Measurements from ENCODE around the gene ELSPBP1.
"Not testable (repeated sequence)": the region's sequence is repeated elsewhere in the genome, so short reads cannot be mapped to it uniquely, and the experiment has no call there.

- TF ChIP-seq CTCF, POLR2AphosphoS5 (IDR thresholded peaks at IDR 0.05): not testable (repeated sequence)
Observed at GRCh38 chr19:47955936-47956335, 38.5 kb upstream of the ELSPBP1 start.

All from upper lobe of left lung (tissue), 4 donors.